Globus pallidus (tissue), 1 donor: ENCODE data around the gene PASK.

Experiments used
- DNase-seq: peaks from one replicate; pipeline ENCODE4 v3.0.0-alpha.2; 2015; ENCODE audit warnings: low spot score

PASK gene

GRCh38 chr2:241066171-241066892 lies 82.9 kb downstream of the PASK start:
- no peak for DNase-seq

- no peak for DNase-seq
These were observed 83.9 kb downstream of the PASK start for GRCh38 chr2:241065355-241065803.

GRCh38 chr2:241064802-241065354 lies 84.4 kb downstream of the PASK start:
- no peak for DNase-seq

DNA sequence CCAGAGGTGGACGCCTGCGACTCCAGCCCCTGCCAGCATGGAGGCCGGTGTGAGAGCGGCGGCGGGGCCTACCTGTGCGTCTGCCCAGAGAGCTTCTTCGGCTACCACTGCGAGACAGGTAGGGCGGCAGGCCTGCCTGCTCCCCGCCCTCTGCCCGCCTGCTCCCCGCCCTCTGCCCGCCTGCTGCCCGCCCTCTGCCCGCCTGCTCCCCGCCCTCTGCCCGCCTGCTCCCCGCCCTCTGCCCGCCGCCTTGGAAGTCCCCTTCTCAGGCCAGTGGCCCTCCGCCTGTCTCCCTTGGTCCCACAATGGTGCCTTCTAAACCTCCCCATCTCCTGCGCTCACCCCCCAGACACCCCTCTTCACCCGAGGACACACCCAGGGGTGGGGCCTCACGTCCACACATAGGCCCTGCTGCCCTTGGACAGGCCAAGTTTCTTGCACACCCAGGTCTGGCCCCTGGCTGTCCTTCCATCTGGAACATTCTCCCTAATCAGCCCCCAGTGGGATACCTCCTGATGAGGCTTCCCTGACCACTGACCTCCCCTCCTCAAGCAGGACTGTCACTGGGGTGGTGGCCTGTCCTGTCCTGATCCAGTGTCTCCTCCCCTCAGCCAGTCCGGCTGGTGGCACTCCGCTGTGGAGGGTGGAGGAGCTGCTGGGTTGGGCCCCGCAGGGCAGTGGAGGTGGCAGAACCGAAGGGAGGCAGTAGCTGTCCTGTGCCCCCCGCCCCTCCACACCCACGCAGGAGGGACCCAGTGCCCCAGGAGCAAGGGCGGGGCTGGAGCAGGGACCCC lies 85.1 kb downstream of the PASK start:
- no peak for DNase-seq

- no peak for DNase-seq
These were observed 85.7 kb downstream of the PASK start for GRCh38 chr2:241063587-241063986.

- DNase-seq: no peak
These were observed 86.2 kb downstream of the PASK start for GRCh38 chr2:241063093-241063551.

- DNase-seq: no peak
These were observed 86.7 kb downstream of the PASK start for GRCh38 chr2:241062389-241063092.

- DNase-seq: no peak
These were observed 88.0 kb downstream of the PASK start for GRCh38 chr2:241061275-241061674.
